GM15510 (cell line): Measurements from ENCODE around the gene TMEM132E.

ENCODE experiments used
- POLR2A ChIP-seq: IDR thresholded peaks from 3 replicates; pipeline ENCODE4 v1.6.1; 2011; ENCODE audit warnings: borderline replicate concordance; ENCODE audit not compliant: insufficient read length; ENCODE audit errors: extremely low read depth

TMEM132E gene

DNA sequence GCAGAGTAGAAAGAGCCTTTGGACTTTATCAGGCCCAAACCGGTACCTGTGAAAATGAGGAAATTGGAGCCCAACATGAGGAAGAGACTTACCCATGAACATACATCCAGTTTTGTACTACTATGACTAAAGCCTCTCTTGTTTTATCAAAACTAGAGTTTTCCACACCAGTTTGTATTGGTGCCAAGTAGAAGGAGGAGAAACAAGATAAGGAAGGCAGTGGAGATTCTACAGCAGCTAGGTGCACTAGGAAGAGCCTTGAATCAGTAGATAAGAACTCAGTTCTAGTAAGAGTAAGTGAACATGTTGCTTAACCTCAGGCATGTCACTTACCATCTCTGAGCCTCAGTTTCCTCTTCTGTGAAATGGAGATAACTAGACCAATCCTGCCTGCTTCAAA lies 13.7 kb upstream of the TMEM132E start:
- TF ChIP-seq POLR2A = no peak

- TF ChIP-seq POLR2A = no peak
These were observed 13.2 kb upstream of the TMEM132E start for GRCh38 chr17:34566201-34566600.

DNA sequence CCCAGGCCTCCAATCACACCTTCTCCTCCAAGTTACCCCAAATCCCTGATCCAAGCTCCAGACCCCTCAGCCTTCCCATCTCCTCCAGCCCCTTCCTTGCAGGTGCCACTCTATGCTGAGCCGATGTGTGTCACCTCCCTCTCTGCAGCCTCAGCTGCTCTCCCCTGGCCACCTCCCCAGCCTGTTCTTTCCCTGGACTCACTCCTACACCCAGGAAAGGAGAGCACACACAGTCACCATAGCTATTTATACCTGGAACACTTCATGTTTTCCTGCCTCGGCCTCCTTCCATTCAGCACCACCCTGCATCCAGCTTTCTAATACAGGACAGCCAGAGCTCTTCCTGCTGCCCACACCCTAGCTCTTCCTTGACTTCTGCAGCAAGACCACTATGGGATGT lies 12.5 kb upstream of the TMEM132E start:
- no peak for TF ChIP-seq POLR2A

- TF ChIP-seq POLR2A = no peak
These were observed 11.5 kb upstream of the TMEM132E start for GRCh38 chr17:34567691-34568465.

- TF ChIP-seq POLR2A = no peak
These were observed 10.4 kb upstream of the TMEM132E start for GRCh38 chr17:34568953-34569352.

- TF ChIP-seq POLR2A = no peak
These were observed 9.8 kb upstream of the TMEM132E start for GRCh38 chr17:34569591-34569990.

- no peak for TF ChIP-seq POLR2A
These were observed 8.9 kb upstream of the TMEM132E start for GRCh38 chr17:34570506-34570905.

GRCh38 chr17:34571428-34572130 lies 7.8 kb upstream of the TMEM132E start:
- TF ChIP-seq POLR2A = no peak

GRCh38 chr17:34572483-34572882 lies 6.9 kb upstream of the TMEM132E start:
- TF ChIP-seq POLR2A = no peak

- no peak for TF ChIP-seq POLR2A
These were observed 4.2 kb upstream of the TMEM132E start for GRCh38 chr17:34575182-34575581.

DNA sequence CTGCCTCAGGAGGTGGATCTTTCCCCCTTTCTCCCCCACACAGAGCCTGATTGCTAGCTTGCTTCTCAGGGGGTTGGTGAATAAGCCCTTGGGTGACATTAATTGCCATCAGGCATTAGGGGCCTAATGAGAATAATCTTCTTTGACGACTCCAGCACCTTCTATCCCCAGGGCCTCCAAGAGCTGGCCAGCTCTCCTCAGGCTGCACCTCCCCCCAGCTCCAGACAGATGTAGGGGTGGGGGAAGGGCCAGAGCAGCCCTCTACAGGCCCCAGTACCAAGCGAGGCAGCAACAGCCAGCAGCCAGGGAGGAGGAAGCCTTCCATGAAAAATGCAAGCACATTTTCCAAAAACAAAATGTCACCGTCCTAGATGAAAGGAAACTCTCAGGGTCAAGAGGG lies 1.4 kb upstream of the TMEM132E start:
- no peak for TF ChIP-seq POLR2A

- TF ChIP-seq POLR2A = no peak
These were observed 746 bp upstream of the TMEM132E start for GRCh38 chr17:34578656-34579016.

DNA sequence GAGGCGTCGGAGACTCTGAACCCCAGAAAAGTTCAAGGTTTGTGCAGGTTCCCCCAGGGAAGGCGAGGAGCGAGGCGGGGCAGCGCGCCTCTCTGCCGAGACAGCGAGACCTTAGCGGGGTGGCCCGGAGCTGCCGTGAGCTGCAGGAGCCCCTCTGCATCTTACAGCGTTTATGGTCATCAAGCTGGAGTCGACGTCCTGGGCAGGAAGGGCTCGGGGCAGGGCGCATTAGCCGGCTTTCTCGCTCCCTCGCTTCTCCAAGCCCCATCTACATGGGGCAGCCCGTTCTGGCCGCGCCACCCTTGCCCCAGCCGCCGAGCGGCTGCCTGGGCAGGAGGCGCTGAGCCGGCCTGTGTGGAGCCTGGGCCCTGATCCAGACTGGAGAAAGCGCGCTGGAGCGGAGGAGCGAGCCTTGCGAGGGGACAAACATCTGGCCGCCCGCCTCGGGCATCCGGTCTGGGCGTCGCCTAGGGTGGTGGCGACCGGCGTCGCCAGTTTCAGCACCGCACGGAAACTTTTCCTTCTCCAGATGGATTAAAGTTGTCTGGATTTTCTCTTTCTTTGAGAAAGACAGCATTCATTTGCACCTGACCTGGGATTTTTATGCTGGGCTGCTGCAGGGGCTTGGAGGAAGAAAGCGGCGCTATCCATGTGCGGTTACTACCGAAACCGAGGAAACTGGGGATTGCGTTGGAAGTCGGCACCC lies 750 bp downstream of the TMEM132E start:
- no peak for TF ChIP-seq POLR2A

- no peak for TF ChIP-seq POLR2A
These were observed 1.5 kb downstream of the TMEM132E start for GRCh38 chr17:34580685-34581445.
